ENCODE data around the gene SDC1. TPM values are rescaled to one million over a fixed set of nuclear protein-coding genes. Genes with fewer than 3 reads are reported as not detected.

Gene SDC1
- total RNA-seq, 1 experiment from 2014 or later, result 307 TPM

DNA sequence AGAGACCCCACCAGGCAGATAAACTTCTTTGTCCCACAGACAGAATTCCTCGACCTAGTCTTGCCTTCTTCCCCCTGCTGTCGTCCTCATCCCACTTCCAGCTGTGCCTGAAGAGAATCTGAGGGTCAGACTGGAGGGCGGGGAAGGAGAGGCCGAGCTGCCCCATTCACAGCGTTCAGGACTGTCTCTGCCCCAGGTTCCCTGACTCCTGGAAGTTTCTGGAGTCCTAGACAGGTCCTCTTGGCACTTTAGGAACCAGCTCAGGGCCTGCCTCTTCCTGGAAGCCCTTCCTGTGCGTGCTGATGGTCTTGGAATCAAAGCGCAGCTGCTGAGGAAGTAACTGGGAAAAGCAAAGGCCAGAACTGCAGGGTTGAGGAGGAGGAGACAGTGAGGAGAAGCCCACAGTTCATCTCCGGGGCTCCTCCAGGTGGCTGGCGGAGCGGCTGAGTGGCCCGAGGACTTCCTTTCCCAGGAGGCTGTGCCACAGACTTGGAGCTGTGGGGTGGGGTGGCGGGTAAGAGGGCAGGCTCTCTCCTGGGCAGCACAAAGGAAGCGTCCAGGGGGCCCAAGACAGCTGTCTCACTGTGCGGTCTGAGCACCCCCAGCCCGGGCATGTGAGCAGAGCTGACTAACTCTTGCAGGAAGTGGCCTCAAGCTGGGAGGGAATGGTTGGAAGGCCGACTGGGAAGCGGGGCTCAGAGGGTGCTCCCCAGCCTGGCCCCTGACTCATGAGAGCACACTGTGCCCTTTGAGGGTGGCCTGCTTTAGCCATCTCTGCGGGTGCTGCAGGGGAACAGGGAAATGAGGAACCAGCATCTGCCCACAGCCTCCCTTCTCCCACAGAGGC lies 39.5 kb downstream of the SDC1 start:
- peak; percentile 52 for DNase-seq (ENCODE audit: low spot score)

DNA sequence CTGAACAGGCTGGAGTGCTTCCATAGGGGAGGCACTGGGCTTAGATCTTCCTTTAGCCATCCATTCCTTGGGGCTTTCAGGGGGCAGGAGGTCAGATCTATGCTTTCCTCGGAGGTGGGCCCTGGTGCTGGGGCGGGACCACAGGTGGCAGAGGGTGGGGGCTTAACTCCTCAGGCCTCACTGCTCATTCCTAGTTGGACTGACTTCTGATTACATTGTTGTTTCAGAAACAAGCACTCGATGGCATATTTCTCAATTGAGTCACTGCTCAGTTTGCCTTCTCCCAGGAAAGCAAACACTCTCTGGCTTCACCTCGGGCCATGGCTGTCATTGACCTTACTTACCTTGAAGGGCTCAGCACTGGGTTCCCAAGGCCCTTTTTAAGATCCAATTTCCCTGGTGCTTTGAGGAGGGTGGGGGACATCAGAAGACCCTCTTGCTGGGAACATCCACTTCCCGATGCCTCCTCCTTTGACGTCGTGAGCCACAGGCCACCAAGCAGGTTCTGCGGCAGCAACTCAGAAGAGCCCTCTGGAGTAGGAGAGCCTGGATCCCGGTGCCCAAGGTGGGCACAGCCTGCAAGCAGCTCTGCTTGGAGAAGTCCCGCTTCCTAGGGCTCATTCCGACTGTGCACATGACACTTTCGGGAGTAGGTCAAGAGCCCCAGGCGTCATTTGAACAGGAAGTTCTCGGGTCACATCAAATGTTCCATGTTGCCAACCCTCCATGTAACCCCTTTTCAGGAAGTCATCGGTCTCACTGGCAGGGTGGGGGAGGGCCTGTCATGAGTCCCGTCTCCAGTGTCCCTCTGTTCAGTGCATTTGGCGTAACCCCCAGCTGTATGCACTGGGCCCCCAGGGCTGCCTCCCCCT lies 40.6 kb downstream of the SDC1 start:
- DNase-seq (ENCODE audit: low spot score), result peak; percentile 73

GRCh38 chr2:20183373-20183772 lies 41.6 kb downstream of the SDC1 start:
- DNase-seq (ENCODE audit: low spot score), result no peak

DNA sequence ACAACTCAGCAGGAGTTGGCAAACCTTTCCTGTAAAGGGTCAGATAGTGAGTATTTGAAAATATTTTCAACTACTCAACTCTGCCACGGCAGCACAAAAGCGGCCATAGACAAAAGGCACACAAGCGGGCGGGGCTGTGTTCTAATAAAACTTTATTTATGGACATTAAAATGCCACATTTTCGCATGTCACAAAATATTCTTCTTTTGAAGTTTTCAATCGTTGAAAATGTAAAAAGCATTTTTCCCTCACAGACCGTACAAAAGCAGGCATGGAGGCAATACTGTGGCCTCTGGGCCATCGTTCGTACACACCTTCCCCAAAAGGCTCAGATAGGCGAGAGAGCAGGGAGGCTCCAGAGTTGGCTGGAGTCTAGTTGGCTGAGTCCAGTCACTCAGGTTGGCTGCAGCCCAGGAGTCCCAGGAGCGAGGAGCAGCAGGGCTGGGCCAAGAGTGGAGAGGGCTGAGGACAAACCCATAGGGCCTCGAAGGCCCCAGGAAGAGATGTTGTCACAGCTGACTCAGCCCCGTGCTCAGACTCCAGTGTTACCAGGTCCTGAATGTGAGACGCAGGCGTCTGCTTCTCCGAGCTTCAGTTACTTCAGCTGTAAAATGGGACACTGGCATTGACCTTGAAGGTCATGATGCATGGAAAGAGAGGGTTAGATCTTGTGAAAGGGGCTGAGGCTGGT lies 42.5 kb downstream of the SDC1 start:
- DNase-seq (ENCODE audit: low spot score), result no peak

DNA sequence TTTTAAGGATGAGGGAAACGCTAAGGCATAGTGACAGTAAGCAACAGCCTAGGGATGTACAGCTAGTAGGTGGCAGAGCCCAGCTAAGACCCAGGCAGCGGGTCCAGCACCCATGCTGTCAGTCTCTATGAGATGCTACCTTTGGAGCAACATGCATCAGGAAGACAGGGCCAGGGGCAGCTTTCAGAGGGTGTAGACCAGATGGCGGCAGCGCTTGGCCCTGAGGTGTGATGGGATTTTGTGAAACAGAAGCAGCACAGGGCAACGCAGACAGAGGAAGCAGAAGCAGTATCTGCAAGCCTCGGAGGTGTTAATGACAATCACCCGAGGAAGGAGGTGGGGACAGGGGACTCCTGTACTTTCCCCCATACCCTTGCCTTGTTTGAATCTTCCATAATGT lies 43.2 kb downstream of the SDC1 start:
- no peak for DNase-seq (ENCODE audit: low spot score)

- DNase-seq (ENCODE audit: low spot score), result no peak
Measured at GRCh38 chr2:20180676-20181648, 44.0 kb downstream of the SDC1 start.

DNA sequence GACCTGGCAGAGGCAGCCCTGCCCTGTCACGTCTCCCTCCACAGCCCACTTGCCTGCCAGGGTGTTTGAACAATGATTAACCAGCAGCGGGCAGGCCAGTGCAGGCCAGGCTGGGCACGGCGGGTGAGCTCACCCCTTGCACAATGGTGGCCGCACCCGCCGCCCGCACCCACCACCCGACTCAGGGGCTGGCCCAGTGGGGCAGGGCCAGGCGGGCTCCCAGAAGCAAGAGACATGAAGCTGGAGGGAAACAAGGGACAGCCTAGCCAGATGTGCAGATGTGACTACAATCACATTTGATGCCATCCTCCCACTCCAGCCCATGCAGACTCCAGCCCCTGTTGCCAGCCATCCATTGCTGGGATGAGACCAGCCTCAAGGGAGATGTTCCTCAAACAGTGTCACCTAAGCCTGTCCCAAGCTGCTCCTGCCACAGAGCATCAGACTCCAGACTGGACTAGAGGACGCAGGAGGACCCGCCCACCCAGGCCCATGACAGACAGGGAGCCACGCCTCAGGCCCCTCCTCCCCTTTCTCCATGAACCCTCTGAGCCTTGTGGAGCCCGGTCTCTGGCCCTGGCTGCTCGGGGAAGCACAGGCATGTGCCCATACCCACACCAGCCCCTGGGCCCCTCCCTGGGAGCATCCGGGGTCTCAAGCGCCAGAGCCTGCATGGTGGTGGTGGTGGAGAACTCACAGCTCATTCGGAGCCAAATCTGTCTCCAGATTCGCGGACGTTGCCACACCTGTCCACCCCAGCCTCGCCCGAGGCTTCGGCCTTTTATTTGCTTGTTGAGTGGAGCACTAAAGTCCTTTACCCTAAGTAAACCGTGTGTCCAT lies 45.0 kb downstream of the SDC1 start:
- peak; percentile 80 for DNase-seq (ENCODE audit: low spot score)

DNA sequence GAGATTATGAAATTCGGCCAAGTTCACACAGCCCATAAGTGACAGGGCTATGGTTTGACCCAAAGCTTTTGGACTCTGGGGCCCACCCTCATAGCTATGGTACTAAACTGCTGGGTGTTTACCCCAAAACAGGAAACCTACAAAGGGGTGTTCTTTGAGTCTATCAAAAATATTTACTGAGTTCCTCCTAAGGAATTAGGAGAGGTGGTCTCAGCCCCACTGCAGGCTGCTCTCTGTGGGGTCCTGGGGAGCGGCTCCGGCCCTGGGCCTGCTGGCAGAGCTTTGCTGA lies 45.5 kb downstream of the SDC1 start:
- DNase-seq (ENCODE audit: low spot score), result no peak

GRCh38 chr2:20178666-20179465 lies 46.1 kb downstream of the SDC1 start:
- no peak for DNase-seq (ENCODE audit: low spot score)

DNA sequence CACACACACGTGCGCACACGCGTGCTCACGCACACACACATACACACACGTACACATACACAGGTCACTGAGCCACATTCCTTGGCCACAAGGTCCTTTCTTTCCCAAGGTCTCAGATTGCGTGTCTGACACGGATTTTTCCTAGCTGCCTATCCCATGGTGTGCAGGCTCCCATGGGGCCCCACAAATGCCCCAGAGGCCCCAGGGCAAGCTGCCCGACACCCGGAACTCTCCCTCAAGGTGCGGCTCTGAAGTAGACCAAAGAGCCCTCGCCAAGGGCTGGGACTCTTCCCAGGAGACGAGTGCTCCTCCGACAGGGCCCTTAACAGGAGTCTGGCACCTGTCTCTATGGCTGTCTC lies 46.7 kb downstream of the SDC1 start:
- DNase-seq (ENCODE audit: low spot score), result no peak

DNA sequence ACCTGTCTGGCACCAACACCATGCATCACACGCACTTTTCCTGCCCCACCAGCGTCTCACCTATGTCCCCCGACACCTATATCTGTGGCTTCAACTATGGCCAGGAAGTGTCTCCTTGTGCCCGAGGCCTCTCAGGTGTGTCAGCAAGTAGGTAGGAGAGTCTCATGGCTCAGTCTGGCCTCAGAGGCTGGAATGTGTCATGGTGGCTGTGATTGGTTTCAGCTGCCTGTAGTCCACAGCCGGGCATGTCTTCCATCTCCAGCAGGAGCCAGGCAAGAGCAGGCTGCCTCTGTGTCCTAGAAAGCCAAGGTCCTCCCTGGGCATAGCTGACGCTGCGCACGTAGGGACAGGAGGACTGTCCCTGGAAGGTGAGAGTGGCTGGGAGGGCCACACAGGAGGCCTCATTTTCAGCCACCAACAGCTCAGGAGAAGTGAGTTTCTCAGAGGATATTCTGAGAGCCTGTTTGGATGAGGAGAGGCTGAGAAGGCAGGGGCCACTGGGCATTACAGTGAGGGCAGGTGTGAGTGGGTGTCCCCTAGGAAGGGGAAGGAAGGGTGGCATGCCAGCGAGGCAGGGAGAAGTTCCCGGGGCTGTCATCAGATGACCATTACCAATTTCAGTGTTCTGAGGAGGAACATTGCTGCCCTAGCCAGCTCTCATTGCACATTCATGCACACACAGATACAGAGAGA lies 47.2 kb downstream of the SDC1 start:
- no peak for DNase-seq (ENCODE audit: low spot score)

GRCh38 chr2:20176760-20177159 lies 48.2 kb downstream of the SDC1 start:
- DNase-seq (ENCODE audit: low spot score), result no peak

DNA sequence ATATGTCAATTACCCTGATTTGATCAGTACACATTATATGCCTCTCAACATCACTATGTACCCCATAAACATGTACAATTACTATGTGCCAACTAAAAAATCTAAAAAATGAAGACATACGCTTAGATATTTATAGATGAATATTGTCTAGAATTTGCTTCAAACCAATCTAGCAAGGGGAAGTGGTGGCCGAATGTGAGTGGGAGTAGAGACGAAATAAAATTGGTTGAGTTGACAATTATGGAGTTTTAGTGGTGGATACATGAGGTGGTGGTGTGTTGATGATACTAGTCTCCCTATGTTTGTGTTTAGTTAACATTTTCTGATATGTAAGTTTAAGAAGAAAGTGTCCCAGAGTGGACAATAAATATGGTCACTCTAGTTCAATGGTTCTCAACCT lies 49.0 kb downstream of the SDC1 start:
- no peak for DNase-seq (ENCODE audit: low spot score)

DNA sequence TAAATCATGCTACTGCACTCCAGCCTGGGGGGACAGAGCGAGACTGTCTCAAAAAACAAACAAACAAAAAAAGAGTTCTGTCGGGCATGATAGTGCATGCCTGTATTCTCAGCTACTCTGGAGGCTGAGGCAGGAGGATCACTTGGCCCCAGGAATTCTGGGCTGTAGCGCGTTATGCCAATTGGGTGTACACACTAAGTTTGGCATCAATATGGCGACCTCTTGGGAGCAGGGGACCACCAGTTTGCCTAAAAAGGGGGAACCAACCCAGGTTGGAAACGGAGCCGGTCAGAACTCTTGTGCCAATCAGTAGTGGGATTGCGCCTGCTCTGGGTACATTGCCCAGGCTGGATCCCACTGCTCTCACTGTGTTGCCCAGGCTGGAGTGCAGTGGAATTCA lies 49.7 kb downstream of the SDC1 start:
- DNase-seq (ENCODE audit: low spot score), result no peak

DNA sequence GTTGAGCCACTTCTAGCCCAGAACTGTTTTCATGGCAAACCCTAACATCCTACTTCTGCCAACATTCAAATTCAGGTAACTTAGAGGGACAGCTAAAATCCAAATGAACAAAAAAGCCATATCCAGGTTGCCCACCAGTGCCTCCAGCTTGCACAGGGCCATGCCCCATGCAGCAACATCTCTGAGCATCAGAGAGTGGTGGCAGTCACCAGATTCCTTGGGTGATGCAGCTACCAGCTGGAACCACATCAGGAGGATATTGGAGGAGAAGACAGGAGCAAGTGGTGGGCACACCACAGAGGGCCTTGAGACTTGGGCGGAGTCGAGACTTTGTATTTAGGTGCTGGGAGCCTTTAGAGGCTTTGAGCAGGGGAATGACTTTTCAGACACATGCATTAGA lies 50.5 kb downstream of the SDC1 start:
- no peak for DNase-seq (ENCODE audit: low spot score)

DNA sequence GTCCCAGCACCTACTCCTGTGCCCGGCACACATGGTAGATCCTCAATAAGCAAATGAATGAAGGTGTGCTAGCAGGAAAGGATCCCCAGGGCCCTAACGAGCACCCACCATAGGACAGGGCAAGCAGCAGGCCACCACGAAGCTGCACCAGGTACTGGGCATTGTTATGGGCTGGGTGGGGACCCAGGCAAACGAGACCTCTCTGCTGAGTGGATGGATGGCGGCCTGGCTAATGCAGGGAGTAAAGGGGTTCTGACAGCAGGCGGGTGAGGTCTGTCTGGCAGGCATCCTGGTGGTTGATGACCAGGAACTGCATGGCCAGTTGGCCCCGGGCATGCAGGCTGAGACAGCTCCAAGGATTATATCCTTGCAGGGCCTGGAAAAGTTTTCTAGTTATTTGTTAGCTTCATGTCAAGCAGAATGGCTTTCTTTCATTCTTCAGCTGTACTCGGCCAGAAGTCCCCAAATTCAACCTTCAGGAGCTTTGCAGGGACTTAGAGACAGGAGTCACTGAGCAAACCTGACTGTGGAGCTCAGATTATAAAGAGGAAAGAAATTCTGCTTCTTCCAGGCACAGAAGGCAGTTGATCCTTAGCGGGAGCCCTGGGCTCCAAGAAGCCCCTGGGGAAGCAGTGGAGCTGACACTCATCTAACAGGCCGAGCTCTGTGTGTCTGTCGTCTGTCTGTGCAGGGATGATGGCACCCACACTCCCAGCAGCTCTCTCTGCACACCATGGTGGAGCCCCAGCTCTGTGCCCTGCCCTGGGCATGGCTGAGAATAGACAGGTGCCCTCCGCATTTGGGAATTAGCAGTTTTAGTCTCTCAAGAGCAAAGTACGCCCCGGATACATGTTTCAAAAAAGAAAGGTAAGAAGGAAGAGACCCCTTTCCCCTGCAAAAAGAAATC lies 51.2 kb downstream of the SDC1 start:
- no peak for DNase-seq (ENCODE audit: low spot score)

- DNase-seq (ENCODE audit: low spot score), result no peak
Measured at GRCh38 chr2:20173064-20173463, 51.9 kb downstream of the SDC1 start.

Measured in HT-29 (cell line).